HEK293 (cell line): ENCODE results near the gene PCDHB8.
"Not testable (repeated sequence)": the region's sequence is repeated elsewhere in the genome, so short reads cannot be mapped to it uniquely, and the experiment has no call there.

Source experiments
- CTCF ChIA-PET: fragments of 350-600 bp; formaldehyde crosslinking; extraction: SDS; loops from one replicate; lab custom pipeline; 2021; ENCODE audit warnings: antibody characterized with exemption; lab: Yijun Ruan, JAX
- POLR2A ChIA-PET: fragments of 300-600 bp; formaldehyde crosslinking; extraction: SDS; loops from one replicate; lab custom pipeline; 2020; ENCODE audit warnings: antibody characterized with exemption, inconsistent platforms; lab: Yijun Ruan, JAX
- H3K27ac ChIP-seq: fragments of 200-500 bp; sonication (Bioruptor generic); 2 replicates; pipeline ENCODE4 v1.5.1; 2014; ENCODE audit warnings: low read depth, low read length, control low read depth, inconsistent platforms; ENCODE audit errors: extremely low read depth
- H3K36me3 ChIP-seq, 2 experiments: fragments of 200-500 bp in 1 of 2; sonication (Bioruptor generic) in 1 of 2; 1 replicate in 1 of 2; 2 replicates in 1 of 2; pipeline ENCODE4 v1.5.1; 2014 to 2017; ENCODE audit warnings: inconsistent platforms in 2 of 2, low read length in 2 of 2; ENCODE audit not compliant: control insufficient read depth in 2 of 2, insufficient read depth in 1 of 2
- H3K4me1 ChIP-seq: fragments of 200-500 bp; sonication (Bioruptor generic); 2 replicates; pipeline ENCODE4 v1.5.1; 2014; ENCODE audit warnings: mild to moderate bottlenecking, low read length, inconsistent platforms; ENCODE audit not compliant: control insufficient read depth, insufficient read depth
- H3K4me3 ChIP-seq: 2 replicates; pipeline ENCODE4 v1.5.1; 2011; ENCODE audit warnings: low read depth, mild to moderate bottlenecking, control low read depth, low read length, moderate library complexity
- H3K9me3 ChIP-seq: fragments of 200-500 bp; sonication (Bioruptor generic); 2 replicates; pipeline ENCODE4 v1.5.1; 2014; ENCODE audit warnings: low read depth, low read length, inconsistent platforms; ENCODE audit not compliant: control insufficient read depth, insufficient read depth
- GLIS1 ChIP-seq: fragments of 450-650 bp; formaldehyde crosslinking; IDR thresholded peaks from 2 replicates; pipeline ENCODE4 v1.5.1; 2016; ENCODE audit warnings: missing biosample characterization, missing genetic modification characterization
- KLF7 ChIP-seq: fragments of 450-650 bp; formaldehyde crosslinking; IDR thresholded peaks from 2 replicates; pipeline ENCODE4 v1.5.1; 2016; ENCODE audit warnings: missing biosample characterization, missing genetic modification characterization, borderline replicate concordance
- YY2 ChIP-seq: fragments of 450-650 bp; formaldehyde crosslinking; IDR thresholded peaks from 2 replicates; pipeline ENCODE4 v1.5.1; 2016; ENCODE audit warnings: missing biosample characterization, missing genetic modification characterization
- ZBTB17 ChIP-seq: fragments of 450-650 bp; formaldehyde crosslinking; IDR thresholded peaks from 2 replicates; pipeline ENCODE4 v1.5.1; 2016; ENCODE audit warnings: missing biosample characterization, missing genetic modification characterization
- ZNF19 ChIP-seq: fragments of 450-650 bp; formaldehyde crosslinking; IDR thresholded peaks from 2 replicates; pipeline ENCODE4; 2016; ENCODE audit warnings: missing biosample characterization, missing genetic modification characterization, low read depth
- ZNF335 ChIP-seq: fragments of 450-650 bp; formaldehyde crosslinking; conservative IDR thresholded peaks from 2 replicates; pipeline ENCODE4 v1.5.1; 2016; ENCODE audit warnings: missing biosample characterization, missing genetic modification characterization
- ZNF654 ChIP-seq: fragments of 450-650 bp; formaldehyde crosslinking; IDR thresholded peaks from 2 replicates; pipeline ENCODE4 v1.5.1; 2016; ENCODE audit warnings: low read depth, missing biosample characterization, missing genetic modification characterization
- ZNF660 ChIP-seq: fragments of 450-650 bp; IDR thresholded peaks from 2 replicates; pipeline ENCODE4 v1.5.1; 2018; ENCODE audit warnings: missing biosample characterization, mild to moderate bottlenecking, missing genetic modification characterization
- ZNF704 ChIP-seq: fragments of 450-650 bp; formaldehyde crosslinking; IDR thresholded peaks from 2 replicates; pipeline ENCODE4 v1.5.1; 2016; ENCODE audit warnings: missing biosample characterization, missing genetic modification characterization
- TF ChIP-seq, protein P1 (sequence below): fragments of 450-650 bp; formaldehyde crosslinking; optimal IDR thresholded peaks from 2 replicates; pipeline ENCODE3; 2016; ENCODE audit warnings: missing biosample characterization, mild to moderate bottlenecking, missing genetic modification characterization
- TF ChIP-seq, protein P2 (sequence below): fragments of 450-650 bp; formaldehyde crosslinking; IDR thresholded peaks from 2 replicates; pipeline ENCODE4 v1.5.1; 2017; ENCODE audit warnings: missing biosample characterization, mild to moderate bottlenecking, missing genetic modification characterization, moderate library complexity
- TF ChIP-seq, protein P3 (sequence below): IDR thresholded peaks from 2 replicates; pipeline ENCODE4 v1.6.1; 2011; ENCODE audit warnings: mild to moderate bottlenecking, low read depth, low read length, borderline replicate concordance

Gene PCDHB8

DNA sequence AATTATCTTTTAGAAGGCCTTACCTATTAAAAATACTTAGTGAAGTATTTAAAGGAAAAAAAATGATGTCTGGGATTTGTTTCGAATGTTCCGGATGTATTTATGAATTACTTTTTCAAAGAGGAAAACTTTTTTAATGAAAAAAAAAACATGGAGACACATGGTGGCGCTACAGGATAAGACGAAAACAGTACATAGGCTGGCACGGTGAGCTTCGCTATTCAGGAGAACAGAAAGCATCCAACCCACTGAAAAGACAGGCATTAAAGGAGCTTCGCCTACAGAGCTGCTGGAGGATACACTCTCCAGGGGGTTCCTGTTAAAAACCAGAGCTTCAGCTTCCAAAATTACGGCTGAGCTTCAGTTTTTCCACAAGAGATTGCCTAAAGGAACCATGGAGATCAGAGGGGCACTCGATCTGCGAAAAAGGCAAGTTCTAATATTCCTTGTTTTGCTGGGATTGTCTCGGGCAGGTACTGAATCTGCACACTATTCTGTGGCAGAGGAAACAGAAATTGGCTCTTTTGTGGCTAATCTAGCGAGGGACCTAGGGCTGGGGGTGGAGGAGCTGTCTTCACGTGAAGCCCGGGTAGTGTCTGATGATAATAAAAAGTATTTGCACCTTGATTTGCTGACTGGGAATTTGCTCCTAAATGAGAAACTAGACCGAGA is 45.7 kb downstream of the PCDHB8 start, which contains the start of gene PCDHB14:
PCDHB14 (plus strand) TSS at position 232 of the 672 bp plus-strand sequence; CDS start at position 395, 163 bp downstream.
- TF ChIP-seq, protein P1, sequence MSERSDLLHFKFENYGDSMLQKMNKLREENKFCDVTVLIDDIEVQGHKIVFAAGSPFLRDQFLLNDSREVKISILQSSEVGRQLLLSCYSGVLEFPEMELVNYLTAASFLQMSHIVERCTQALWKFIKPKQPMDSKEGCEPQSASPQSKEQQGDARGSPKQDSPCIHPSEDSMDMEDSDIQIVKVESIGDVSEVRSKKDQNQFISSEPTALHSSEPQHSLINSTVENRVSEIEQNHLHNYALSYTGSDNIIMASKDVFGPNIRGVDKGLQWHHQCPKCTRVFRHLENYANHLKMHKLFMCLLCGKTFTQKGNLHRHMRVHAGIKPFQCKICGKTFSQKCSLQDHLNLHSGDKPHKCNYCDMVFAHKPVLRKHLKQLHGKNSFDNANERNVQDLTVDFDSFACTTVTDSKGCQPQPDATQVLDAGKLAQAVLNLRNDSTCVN (tag by site-specific recombination): no peak
- TF ChIP-seq ZNF335 (tag by site-specific recombination): peak; percentile 52
- TF ChIP-seq KLF7 (tag by site-specific recombination): no peak
- TF ChIP-seq YY2 (tag by site-specific recombination): no peak
- peak; percentile 80 for TF ChIP-seq ZNF654 (tag by site-specific recombination)
- TF ChIP-seq, protein P2, sequence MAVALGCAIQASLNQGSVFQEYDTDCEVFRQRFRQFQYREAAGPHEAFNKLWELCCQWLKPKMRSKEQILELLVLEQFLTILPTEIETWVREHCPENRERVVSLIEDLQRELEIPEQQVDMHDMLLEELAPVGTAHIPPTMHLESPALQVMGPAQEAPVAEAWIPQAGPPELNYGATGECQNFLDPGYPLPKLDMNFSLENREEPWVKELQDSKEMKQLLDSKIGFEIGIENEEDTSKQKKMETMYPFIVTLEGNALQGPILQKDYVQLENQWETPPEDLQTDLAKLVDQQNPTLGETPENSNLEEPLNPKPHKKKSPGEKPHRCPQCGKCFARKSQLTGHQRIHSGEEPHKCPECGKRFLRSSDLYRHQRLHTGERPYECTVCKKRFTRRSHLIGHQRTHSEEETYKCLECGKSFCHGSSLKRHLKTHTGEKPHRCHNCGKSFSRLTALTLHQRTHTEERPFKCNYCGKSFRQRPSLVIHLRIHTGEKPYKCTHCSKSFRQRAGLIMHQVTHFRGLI (tag by site-specific recombination): no peak
- no peak for TF ChIP-seq ZNF704
- no peak for TF ChIP-seq ZNF19 (tag by site-specific recombination)
- TF ChIP-seq, protein P3, sequence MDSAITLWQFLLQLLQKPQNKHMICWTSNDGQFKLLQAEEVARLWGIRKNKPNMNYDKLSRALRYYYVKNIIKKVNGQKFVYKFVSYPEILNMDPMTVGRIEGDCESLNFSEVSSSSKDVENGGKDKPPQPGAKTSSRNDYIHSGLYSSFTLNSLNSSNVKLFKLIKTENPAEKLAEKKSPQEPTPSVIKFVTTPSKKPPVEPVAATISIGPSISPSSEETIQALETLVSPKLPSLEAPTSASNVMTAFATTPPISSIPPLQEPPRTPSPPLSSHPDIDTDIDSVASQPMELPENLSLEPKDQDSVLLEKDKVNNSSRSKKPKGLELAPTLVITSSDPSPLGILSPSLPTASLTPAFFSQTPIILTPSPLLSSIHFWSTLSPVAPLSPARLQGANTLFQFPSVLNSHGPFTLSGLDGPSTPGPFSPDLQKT: no peak
- TF ChIP-seq ZBTB17: peak; percentile 79
- TF ChIP-seq ZNF660: 0 out of 2 replicates have a peak, but pooled peaks have one; percentile 34
- peak; percentile 43 for TF ChIP-seq GLIS1 (tag by site-specific recombination)
- H3K9me3 ChIP-seq: no peaks in the 10 kb centered on the region
- H3K4me1 ChIP-seq: no peaks in the 10 kb centered on the region; the same call in 1 of the 2 replicates
- ChIA-PET CTCF (interaction anchor here (0.5 to 3.0 kb wide), 24 partner anchors 8 to 344 kb away, joined by 3 to 20 read pairs (median 4); partner anchors contain the start of genes PCDHB10, PCDHB11, PCDHB16 and PCDHGA11), POLR2A (no interaction called here)
- no peak within 1 kb of the TSS for H3K27ac ChIP-seq
- peak within 1 kb of the TSS; percentile 4 for H3K4me3 ChIP-seq
- H3K36me3 ChIP-seq: no peaks in the 10 kb centered on the region

DNA sequence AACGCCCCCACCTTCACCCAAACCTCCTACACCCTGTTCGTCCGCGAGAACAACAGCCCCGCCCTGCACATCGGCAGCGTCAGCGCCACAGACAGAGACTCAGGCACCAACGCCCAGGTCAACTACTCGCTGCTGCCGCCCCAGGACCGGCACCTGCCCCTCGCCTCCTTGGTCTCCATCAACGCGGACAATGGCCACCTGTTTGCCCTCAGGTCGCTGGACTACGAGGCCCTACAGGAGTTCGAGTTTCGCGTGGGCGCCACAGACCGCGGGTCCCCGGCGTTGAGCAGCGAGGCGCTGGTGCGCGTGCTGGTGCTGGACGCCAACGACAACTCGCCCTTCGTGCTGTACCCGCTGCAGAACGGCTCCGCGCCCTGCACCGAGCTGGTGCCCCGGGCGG is 47.3 kb downstream of the PCDHB8 start:
- H3K27ac ChIP-seq, H3K4me3 ChIP-seq, H3K36me3 ChIP-seq, H3K4me1 ChIP-seq, H3K9me3 ChIP-seq, POLR2A ChIA-PET, CTCF ChIA-PET: not testable (repeated sequence)

DNA sequence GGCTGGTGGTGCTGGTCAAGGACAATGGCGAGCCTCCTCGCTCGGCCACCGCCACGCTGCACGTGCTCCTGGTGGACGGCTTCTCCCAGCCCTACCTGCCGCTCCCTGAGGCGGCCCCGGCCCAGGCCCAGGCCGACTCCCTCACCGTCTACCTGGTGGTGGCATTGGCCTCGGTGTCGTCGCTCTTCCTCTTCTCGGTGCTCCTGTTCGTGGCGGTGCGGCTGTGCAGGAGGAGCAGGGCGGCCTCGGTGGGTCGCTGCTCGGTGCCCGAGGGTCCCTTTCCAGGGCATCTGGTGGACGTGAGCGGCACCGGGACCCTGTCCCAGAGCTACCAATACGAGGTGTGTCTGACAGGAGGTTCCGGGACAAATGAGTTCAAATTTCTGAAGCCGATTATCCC is 47.8 kb downstream of the PCDHB8 start:
- H3K9me3 ChIP-seq, POLR2A ChIA-PET, H3K4me1 ChIP-seq, CTCF ChIA-PET, H3K27ac ChIP-seq, H3K36me3 ChIP-seq, H3K4me3 ChIP-seq: not testable (repeated sequence)
